HG03520 (cell line): ENCODE results near the gene QDPR.

Source experiments
- ATAC-seq: cut with Tn5 transposase; IDR thresholded peaks from one replicate; pipeline ENCODE4 v1.9.1; 2021; ENCODE audit warnings: mild to moderate bottlenecking, moderate library complexity; ENCODE audit not compliant: unreplicated experiment

The QDPR gene

GRCh38 chr4:17528551-17529165, 16.8 kb upstream of the QDPR start:
- no peak for ATAC-seq

- no peak for ATAC-seq
These were observed 15.0 kb upstream of the QDPR start for GRCh38 chr4:17526695-17527477.

GRCh38 chr4:17523662-17524061, 11.8 kb upstream of the QDPR start:
- ATAC-seq, result no peak

- ATAC-seq, result no peak
These were observed 9.7 kb upstream of the QDPR start for GRCh38 chr4:17521595-17521994.

GRCh38 chr4:17517664-17518063, 5.8 kb upstream of the QDPR start:
- ATAC-seq, result no peak

GRCh38 chr4:17516980-17517379, 5.1 kb upstream of the QDPR start:
- ATAC-seq, result no peak

- ATAC-seq, result no peak
These were observed 3.8 kb upstream of the QDPR start for GRCh38 chr4:17515445-17516407.

- ATAC-seq, result no peak
These were observed 3.0 kb upstream of the QDPR start, which contains the start of gene CLRN2 for GRCh38 chr4:17514865-17515264. CLRN2 (plus strand) TSS chr4:17515165; CDS start chr4:17515267, 102 bp downstream.

- ATAC-seq, result no peak
These were observed 1.2 kb upstream of the QDPR start for GRCh38 chr4:17512973-17513665.

GRCh38 chr4:17511509-17511949, 361 bp downstream of the QDPR start:
- peak; percentile 49 for ATAC-seq

- ATAC-seq, result no peak
These were observed 839 bp downstream of the QDPR start for GRCh38 chr4:17511051-17511450.

GRCh38 chr4:17510582-17510981, 1.3 kb downstream of the QDPR start:
- ATAC-seq, result no peak

GRCh38 chr4:17504081-17504480, 7.8 kb downstream of the QDPR start:
- no peak for ATAC-seq

- no peak for ATAC-seq
These were observed 9.1 kb downstream of the QDPR start for GRCh38 chr4:17502756-17503155.

- no peak for ATAC-seq
These were observed 11.3 kb downstream of the QDPR start for GRCh38 chr4:17500574-17500973.

GRCh38 chr4:17497890-17498523, 13.9 kb downstream of the QDPR start:
- ATAC-seq, result no peak

- ATAC-seq, result no peak
These were observed 17.4 kb downstream of the QDPR start for GRCh38 chr4:17494258-17495190.

GRCh38 chr4:17493619-17494018, 18.3 kb downstream of the QDPR start:
- no peak for ATAC-seq

- no peak for ATAC-seq
These were observed 19.0 kb downstream of the QDPR start for GRCh38 chr4:17492876-17493275.
